SU-DHL-6 (cell line): Measurements from ENCODE around the gene LATS2.
"Not testable (repeated sequence)": the region's sequence is repeated elsewhere in the genome, so short reads cannot be mapped to it uniquely, and the experiment has no call there.

ENCODE experiments used
- H2AFZ ChIP-seq: fragments of 200-600 bp; sonication (generic); 2 replicates; pipeline ENCODE4 v1.6.1; 2014; ENCODE audit warnings: low read depth, mild to moderate bottlenecking, moderate library complexity, mixed read lengths, antibody characterized with exemption, low read length; ENCODE audit not compliant: severe bottlenecking
- H3F3A ChIP-seq: fragments of 200-600 bp; shearing (Covaris generic); 2 replicates; pipeline ENCODE4 v1.6.0; 2016; ENCODE audit warnings: antibody characterized with exemption, mild to moderate bottlenecking; ENCODE audit not compliant: insufficient read depth
- H3K27ac ChIP-seq: fragments of 200-600 bp; sonication (generic); 2 replicates; pipeline ENCODE4 v1.5.1; 2016; ENCODE audit warnings: low read depth, mild to moderate bottlenecking, low read length, moderate library complexity, mixed read lengths
- H3K27me3 ChIP-seq: fragments of 200-600 bp; sonication (generic), shearing (Covaris generic); 2 replicates; pipeline ENCODE4 v1.6.0; 2014; ENCODE audit warnings: mild to moderate bottlenecking, low read length
- H3K36me3 ChIP-seq: fragments of 200-600 bp; sonication (generic); 2 replicates; pipeline ENCODE4 v1.6.1; 2014; ENCODE audit warnings: mild to moderate bottlenecking, low read length, mixed read lengths
- H3K4me2 ChIP-seq: fragments of 300-600, 200-600 bp; shearing (Covaris generic), sonication (generic); 2 replicates; pipeline ENCODE4 v1.6.0; 2014; ENCODE audit warnings: low read length, low read depth, mild to moderate bottlenecking; ENCODE audit not compliant: poor library complexity, severe bottlenecking
- H3K4me3 ChIP-seq: fragments of 200-600 bp; sonication (generic); 2 replicates; pipeline ENCODE4 v1.5.1; 2014; ENCODE audit warnings: antibody characterized with exemption, low read length, mild to moderate bottlenecking, mixed read lengths; ENCODE audit not compliant: insufficient read depth, poor library complexity, severe bottlenecking
- H3K79me2 ChIP-seq: fragments of 200-600 bp; sonication (generic); 2 replicates; pipeline ENCODE4 v1.6.1; 2014; ENCODE audit warnings: mild to moderate bottlenecking, low read length, moderate library complexity; ENCODE audit not compliant: insufficient read depth
- H3K9ac ChIP-seq: fragments of 200-600 bp; sonication (generic); 2 replicates; pipeline ENCODE4 v1.7.0; 2014; ENCODE audit warnings: mild to moderate bottlenecking, low read length
- H3K9me2 ChIP-seq: fragments of 200-600 bp; sonication (generic); replicated peaks from 2 replicates; pipeline ENCODE4 v1.6.1; 2014; ENCODE audit warnings: low read length; ENCODE audit not compliant: insufficient read depth
- H3K9me3 ChIP-seq: fragments of 200-600 bp; sonication (generic); 2 replicates; pipeline ENCODE4 v1.6.1; 2014; ENCODE audit warnings: low read length, mixed read lengths; ENCODE audit not compliant: insufficient read depth
- H4K20me1 ChIP-seq: fragments of 200-600 bp; sonication (generic); 2 replicates; pipeline ENCODE4 v1.6.1; 2014; ENCODE audit warnings: low read depth, mild to moderate bottlenecking, antibody characterized with exemption, low read length, moderate library complexity, mixed read lengths
- CTCF ChIP-seq: fragments of 200-600 bp; sonication (generic); IDR thresholded peaks from one replicate; pipeline ENCODE4 v1.5.1; 2017; ENCODE audit warnings: antibody characterized with exemption, mild to moderate bottlenecking, low read length, moderate library complexity; ENCODE audit not compliant: insufficient read depth, poor library complexity, severe bottlenecking
- EZH2phosphoT487 ChIP-seq: fragments of 200-600 bp; sonication (generic), shearing (Covaris generic); conservative IDR thresholded peaks from 2 replicates; pipeline ENCODE4 v1.6.1; 2018; ENCODE audit warnings: mild to moderate bottlenecking, antibody characterized with exemption, low read length, moderate library complexity, mixed read lengths

Gene LATS2

DNA sequence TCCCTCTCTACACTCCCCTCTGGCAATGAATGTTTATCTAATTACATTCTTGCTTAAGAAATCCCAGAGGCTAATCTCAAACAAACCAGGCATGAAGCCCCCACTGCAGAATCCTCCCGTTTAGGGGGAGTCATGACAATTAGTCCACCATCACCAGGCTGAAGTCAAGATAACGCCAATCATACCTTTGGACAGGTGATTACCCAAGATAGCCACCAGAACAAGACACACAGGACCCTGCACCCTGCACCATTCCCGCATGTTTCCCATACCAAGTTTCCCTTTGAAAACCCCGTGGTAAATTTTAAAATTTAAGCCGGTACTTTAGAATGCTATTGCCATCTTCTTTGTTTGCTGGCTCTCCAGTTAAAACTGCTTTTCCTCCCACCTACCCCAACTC is 94.0 kb downstream of the LATS2 start:
- no peak for TF ChIP-seq EZH2phosphoT487
- no peak for TF ChIP-seq CTCF

DNA sequence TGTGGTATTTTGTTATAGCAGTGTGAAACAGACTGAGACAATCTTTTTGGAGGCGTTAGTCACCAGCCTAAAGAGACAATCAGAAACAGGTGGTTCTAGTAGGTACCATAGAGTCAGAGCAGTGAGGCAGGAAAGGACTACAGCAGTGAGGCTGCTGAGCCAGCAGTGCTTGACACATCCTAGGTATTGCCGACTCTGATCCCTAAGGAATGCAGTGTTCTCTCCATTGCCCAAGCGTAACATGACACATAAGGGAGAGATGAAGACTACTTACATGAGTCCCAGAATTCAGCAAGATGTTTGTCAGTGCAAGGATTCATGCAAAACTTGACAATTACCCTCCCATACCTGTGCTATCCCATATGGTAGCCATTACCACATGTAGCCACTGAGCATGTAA is 96.5 kb downstream of the LATS2 start:
- no peak overlapping the region for H3K4me2 ChIP-seq
- no peak overlapping the region for H2AFZ ChIP-seq
- no peaks in the 10 kb centered on the region for H3K36me3 ChIP-seq
- H3K9ac ChIP-seq = no peak overlapping the region
- no peaks in the 10 kb centered on the region for H3K9me2 ChIP-seq
- TF ChIP-seq EZH2phosphoT487 = no peak
- TF ChIP-seq CTCF = no peak
- no peaks in the 10 kb centered on the region for H3F3A ChIP-seq
- H3K79me2 ChIP-seq = no peaks in the 10 kb centered on the region
- H3K9me3 ChIP-seq = no peaks in the 10 kb centered on the region
- no peaks in the 10 kb centered on the region for H4K20me1 ChIP-seq
- no peak overlapping the region for H3K27ac ChIP-seq
- no peaks in the 10 kb centered on the region for H3K27me3 ChIP-seq
- H3K4me3 ChIP-seq = no peak overlapping the region

More for the DNA sequence above, 94.0 kb downstream of the LATS2 start:
- Histone ChIP-seq H3K27ac (no peak overlapping the region), H2AFZ (no peak overlapping the region), H3K9ac (no peak overlapping the region), H3K4me2 (no peak overlapping the region), H3F3A (no peaks in the 10 kb centered on the region), H3K4me3 (no peak overlapping the region), H3K27me3 (no peaks in the 10 kb centered on the region), H3K79me2 (no peaks in the 10 kb centered on the region), H4K20me1 (no peaks in the 10 kb centered on the region), H3K9me3 (no peaks in the 10 kb centered on the region), H3K36me3 (no peaks in the 10 kb centered on the region), H3K9me2 (no peaks in the 10 kb centered on the region)

DNA sequence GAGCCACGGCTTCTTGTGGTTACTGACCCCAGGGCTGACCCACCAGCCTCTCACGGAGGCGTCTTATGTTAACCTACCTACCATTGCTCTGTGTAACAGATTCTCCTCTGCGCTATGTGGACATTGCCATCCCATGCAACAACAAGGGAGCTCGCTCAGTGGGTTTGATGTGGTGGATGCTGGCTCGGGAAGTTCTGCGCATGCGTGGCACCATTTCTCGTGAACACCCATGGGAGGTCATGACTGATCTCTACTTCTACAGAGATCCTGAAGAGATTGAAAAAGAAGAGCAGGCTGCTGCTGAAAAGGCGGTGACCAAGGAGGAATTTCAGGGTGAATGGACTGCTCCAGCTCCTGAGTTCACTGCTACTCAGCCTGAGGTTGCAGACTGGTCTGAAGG is 99.7 kb downstream of the LATS2 start:
- H3K79me2 ChIP-seq, H2AFZ ChIP-seq, H3K36me3 ChIP-seq, H3K27me3 ChIP-seq, H3F3A ChIP-seq, H3K27ac ChIP-seq, H3K9me3 ChIP-seq, H4K20me1 ChIP-seq, H3K4me3 ChIP-seq, H3K9me2 ChIP-seq, H3K9ac ChIP-seq, H3K4me2 ChIP-seq: not testable (repeated sequence)

DNA sequence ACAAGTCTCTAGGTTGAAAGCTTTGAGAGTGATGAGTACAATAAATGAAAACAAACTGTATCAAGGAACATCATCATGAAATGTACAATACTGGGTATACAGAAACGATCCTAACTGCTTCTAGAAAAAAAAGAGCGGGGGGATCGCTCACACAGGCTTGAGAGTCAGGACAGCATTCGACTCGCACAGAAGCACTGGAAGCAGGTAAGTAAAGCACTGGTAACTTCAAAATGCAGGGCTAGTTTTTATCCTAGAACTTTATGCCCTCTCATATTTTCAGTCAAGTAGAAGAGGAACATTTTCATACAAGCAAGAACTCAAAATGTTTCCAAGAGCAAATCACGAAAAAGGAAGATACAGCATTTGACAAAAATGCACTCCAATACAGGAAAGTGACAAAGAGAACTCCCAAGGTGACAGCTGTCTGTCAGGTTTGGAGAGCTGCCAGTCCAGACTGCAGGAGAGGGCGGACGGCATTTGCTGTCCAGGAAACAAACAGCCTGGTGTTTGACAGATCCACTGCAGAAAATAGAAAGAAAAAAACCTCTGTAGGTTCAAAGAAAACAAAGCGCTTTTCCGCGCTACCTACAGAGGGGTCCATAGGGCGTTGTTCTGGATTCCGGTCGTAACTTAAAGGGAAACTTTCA is 100.6 kb downstream of the LATS2 start:
- Histone ChIP-seq H3K9me2 (no peaks in the 10 kb centered on the region), H3K27me3 (no peaks in the 10 kb centered on the region), H3K4me3 (no peak overlapping the region), H4K20me1 (no peaks in the 10 kb centered on the region), H3K9me3 (no peaks in the 10 kb centered on the region), H2AFZ (no peak overlapping the region), H3K36me3 (no peaks in the 10 kb centered on the region), H3K79me2 (no peaks in the 10 kb centered on the region), H3F3A (no peaks in the 10 kb centered on the region), H3K27ac (no peak overlapping the region), H3K9ac (no peak overlapping the region), H3K4me2 (no peak overlapping the region)
- TF ChIP-seq CTCF (no peak), EZH2phosphoT487 (no peak)

GRCh38 chr13:20957049-20957620 is 104.3 kb downstream of the LATS2 start:
- not testable (repeated sequence) for H2AFZ ChIP-seq, H3K9me3 ChIP-seq, H3K4me2 ChIP-seq, H3F3A ChIP-seq, H3K9ac ChIP-seq, H3K9me2 ChIP-seq, H3K79me2 ChIP-seq, H3K27me3 ChIP-seq, H3K36me3 ChIP-seq, H3K4me3 ChIP-seq, H3K27ac ChIP-seq, H4K20me1 ChIP-seq
